ENCODE results near the gene NCKAP1. TPM values are rescaled to one million over a fixed set of nuclear protein-coding genes. Genes with fewer than 3 reads are reported as not detected.

The NCKAP1 gene
- total and polyA plus RNA-seq, 2 of the 4 experiments (the other 2 are of a cell fraction) = 91.1 to 160 TPM

DNA sequence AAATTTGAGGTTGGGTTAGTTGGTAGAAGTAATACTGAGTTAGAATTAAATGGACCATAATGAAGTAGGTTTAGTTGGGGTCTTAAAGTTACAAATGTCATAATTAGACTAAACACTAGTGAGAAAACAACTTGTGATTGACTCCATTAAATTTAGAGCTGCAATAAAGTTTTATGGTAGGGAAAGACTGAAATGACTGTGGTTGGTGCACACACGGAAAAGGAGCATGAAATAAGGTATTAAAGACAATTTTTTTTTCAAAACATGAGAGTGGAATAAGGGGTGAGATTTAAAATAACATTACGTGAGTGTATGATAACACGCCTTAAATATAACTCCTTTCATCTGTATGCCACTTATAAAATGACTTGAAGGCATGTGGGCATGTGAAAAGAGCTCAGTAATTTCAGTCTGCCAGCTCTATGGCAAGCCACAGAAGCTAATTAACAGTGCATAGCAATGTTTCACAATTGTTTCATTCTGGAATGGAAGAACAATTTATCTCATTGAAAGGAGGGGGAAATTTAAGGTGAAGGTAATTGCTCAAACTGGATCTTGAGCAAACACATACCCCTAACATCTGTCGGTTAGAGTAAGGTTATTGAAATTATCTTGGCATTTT is 173.2 kb downstream of the NCKAP1 start:
- Histone ChIP-seq H2BK15ac (ENCODE audit: low read depth, low read length) (no peak overlapping the region), H4K8ac (ENCODE audit: low read depth in 2 of 2, low read length in 2 of 2) (no peak overlapping the region), H3K4me1 (ENCODE audit: control insufficient read depth, insufficient read depth, low read length) (peaks cover 3% of the 10 kb centered on the region; the same call in 1 of the 2 replicates), H2AK5ac (ENCODE audit: low read depth, low read length) (no peak overlapping the region), H3K18ac (ENCODE audit: low read depth, low read length) (no peak overlapping the region), H3K23ac (ENCODE audit: low read depth, low read length) (no peak overlapping the region), H3K36me3 (ENCODE audit: control insufficient read depth, insufficient read depth, low read length) (no peaks in the 10 kb centered on the region), H3K27ac (ENCODE audit: insufficient read depth, low read length) (no peak overlapping the region), H3K4me3 (ENCODE audit: insufficient read depth, low read depth, low read length) (no peak overlapping the region), H2BK5ac (ENCODE audit: low read depth, low read length, poor library complexity, severe bottlenecking) (no peak overlapping the region), H2AFZ (replicated peaks; ENCODE audit: low read length, poor library complexity) (no peak overlapping the region), H3K27me3 (ENCODE audit: control insufficient read depth, insufficient read depth, low read length) (no peaks in the 10 kb centered on the region), H3K4ac (ENCODE audit: low read depth, low read length) (no peak overlapping the region), H3K9ac (ENCODE audit: low read depth, low read length) (no peak overlapping the region), H4K20me1 (ENCODE audit: insufficient read depth, low read length) (no peaks in the 10 kb centered on the region), H2BK20ac (ENCODE audit: low read depth, low read length) (no peak overlapping the region), H3K9me3 (ENCODE audit: control insufficient read depth, insufficient read depth, low read length) (no peaks in the 10 kb centered on the region), H3K79me1 (ENCODE audit: low read depth in 1 of 2, low read length in 2 of 2) (no peaks in the 10 kb centered on the region), H3K56ac (ENCODE audit: extremely low read depth, insufficient read depth, low read length) (no peak overlapping the region), H3K9me1 (ENCODE audit: insufficient read depth, low read length) (0 out of 2 replicates have a peak, but pooled peaks cover 4% of the 10 kb centered on the region), H2AK9ac (replicated peaks; ENCODE audit: low read depth, low read length, poor library complexity) (no peak overlapping the region), H4K91ac (ENCODE audit: insufficient read depth, low read depth, low read length) (no peak overlapping the region), H3K14ac (replicated peaks; ENCODE audit: low read depth, low read length) (no peak overlapping the region), H4K5ac (ENCODE audit: low read depth, low read length) (no peak overlapping the region), H3K4me2 (ENCODE audit: low read depth, low read length) (no peak overlapping the region), H2BK120ac (ENCODE audit: low read depth, low read length) (no peak overlapping the region)
- intact Hi-C loops (cut with micrococcal nuclease) (no loop called here), dilution Hi-C loops (cut with HindIII; ENCODE audit: low sequenced_read_pairs, unreplicated experiment) (no loop called here), in situ Hi-C loops (cut with MboI; ENCODE audit: low sequenced_read_pairs) (no loop called here)
- BruUV-seq (replicated peaks) = no TSS peak
- DNase-seq (no peak), ATAC-seq (ENCODE audit: low read depth) (no peak)
- 100% methylated on average over 1 of the region's 4 CpGs; no CpG with 5 or more reads in 1 of the 2 experiments for WGBS, 2 experiments (ENCODE audit: extremely low coverage in 2 of 2, insufficient read length in 1 of 2)
- POLR2A ChIA-PET (ENCODE audit: unreplicated experiment) = no interaction called here
- TF ChIP-seq CHD1 (IDR thresholded peaks at IDR 0.05; ENCODE audit: low read depth, low read length) (no peak), MAFK (IDR thresholded peaks at IDR 0.05; ENCODE audit: low read depth, low read length) (no peak), POLR2A (IDR thresholded peaks at IDR 0.05; ENCODE audit: low read depth, low read length) (no peak), FOS (IDR thresholded peaks at IDR 0.05; ENCODE audit: low read depth, low read length) (no peak), NFE2L2 (IDR thresholded peaks at IDR 0.05; ENCODE audit: low read depth, low read length) (no peak), ELK1 (IDR thresholded peaks at IDR 0.05; ENCODE audit: borderline replicate concordance, low read depth, low read length) (no peak)
- CTCF ChIA-PET = no interaction called here
